Mesendoderm (in vitro differentiated cells): Measurements from ENCODE around the gene IL25.

ENCODE experiments used
- DNase-seq: peaks from one replicate; pipeline ENCODE4 v3.0.0; 2013
- H2AK5ac ChIP-seq: 2 replicates; pipeline ENCODE4 v1.6.1; 2013; ENCODE audit warnings: low read length, inconsistent platforms
- H2BK120ac ChIP-seq: 2 replicates; pipeline ENCODE4 v1.6.1; 2013; ENCODE audit warnings: low read depth, mild to moderate bottlenecking, low read length, moderate library complexity, mixed read lengths
- H2BK15ac ChIP-seq: replicated peaks from 2 replicates; pipeline ENCODE4 v1.6.1; 2013; ENCODE audit warnings: low read depth, mild to moderate bottlenecking, moderate library complexity
- H2BK5ac ChIP-seq: 2 replicates; pipeline ENCODE4 v1.6.1; 2013; ENCODE audit warnings: low read length, inconsistent platforms
- H3K18ac ChIP-seq: 2 replicates; pipeline ENCODE4 v1.6.1; 2013; ENCODE audit warnings: mild to moderate bottlenecking, low read length, mixed read lengths
- H3K23ac ChIP-seq: one replicate; pipeline ENCODE4 v1.6.1; 2013; ENCODE audit warnings: low read length
- H3K27ac ChIP-seq: 2 replicates; pipeline ENCODE4 v1.5.1; 2013; ENCODE audit warnings: low read depth, mild to moderate bottlenecking, inconsistent platforms, low read length, moderate library complexity
- H3K27me3 ChIP-seq: 2 replicates; pipeline ENCODE4 v1.6.1; 2013; ENCODE audit warnings: low read length, control low read depth, mild to moderate bottlenecking, inconsistent platforms; ENCODE audit not compliant: insufficient read depth, poor library complexity
- H3K36me3 ChIP-seq: 2 replicates; pipeline ENCODE4 v1.6.1; 2013; ENCODE audit warnings: low read length, inconsistent platforms; ENCODE audit not compliant: control insufficient read depth, insufficient read depth
- H3K4ac ChIP-seq: one replicate; pipeline ENCODE4 v1.6.1; 2013; ENCODE audit warnings: low read depth, mild to moderate bottlenecking, low read length, moderate library complexity
- H3K4me1 ChIP-seq: 2 replicates; pipeline ENCODE4 v1.6.1; 2013; ENCODE audit warnings: low read depth, low read length, inconsistent platforms; ENCODE audit not compliant: control insufficient read depth
- H3K4me2 ChIP-seq: 2 replicates; pipeline ENCODE4 v1.6.1; 2013; ENCODE audit warnings: low read length
- H3K4me3 ChIP-seq: 2 replicates; pipeline ENCODE4 v1.5.1; 2013; ENCODE audit warnings: mild to moderate bottlenecking, low read length
- H3K56ac ChIP-seq: one replicate; pipeline ENCODE4 v1.6.1; 2013; ENCODE audit warnings: low read length
- H3K79me1 ChIP-seq: 2 replicates; pipeline ENCODE4 v1.6.1; 2013; ENCODE audit warnings: low read length, inconsistent platforms
- H3K79me2 ChIP-seq: 2 replicates; pipeline ENCODE4 v1.6.1; 2013; ENCODE audit warnings: mild to moderate bottlenecking, low read length; ENCODE audit not compliant: control insufficient read depth, insufficient read depth
- H3K9ac ChIP-seq: 2 replicates; pipeline ENCODE4 v1.6.1; 2013; ENCODE audit warnings: low read length, inconsistent platforms
- H4K5ac ChIP-seq: one replicate; pipeline ENCODE4 v1.6.1; 2013; ENCODE audit warnings: low read length
- H4K8ac ChIP-seq: one replicate; pipeline ENCODE4 v1.6.1; 2013; ENCODE audit warnings: low read depth, mild to moderate bottlenecking, control low read depth, low read length, moderate library complexity
- WGBS: extraction: QIAGEN DNeasy Blood & Tissue Kit; methylation state at CpG from one replicate; pipeline ENCODE4 v1.1.7; 2013; ENCODE audit warnings: low lambda C conversion rate, missing lambda C conversion rate; ENCODE audit not compliant: insufficient coverage; ENCODE audit errors: extremely low coverage; 5-methylcytosine and 5-hydroxymethylcytosine counted together

Gene IL25

DNA sequence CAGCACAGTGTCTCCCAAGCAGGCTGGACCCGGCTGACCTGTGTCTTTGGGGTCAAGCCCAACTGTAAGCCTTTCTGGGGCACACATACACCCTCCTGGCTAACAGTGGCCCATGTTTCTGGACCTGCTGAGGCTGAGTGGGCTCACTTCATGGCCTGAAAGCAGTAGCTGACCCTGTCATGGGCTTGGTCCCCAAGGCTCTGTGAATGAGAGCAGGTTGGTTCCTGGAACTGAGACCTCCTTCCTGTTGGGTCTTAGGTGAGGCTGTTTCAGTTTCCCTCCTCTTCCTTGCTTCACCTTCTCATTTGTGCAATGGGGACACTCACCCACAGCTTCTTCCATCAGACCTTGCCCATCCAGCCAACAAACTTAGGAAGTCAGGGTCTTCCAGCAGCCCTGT, 744 bp upstream of the IL25 start:
- Histone ChIP-seq H3K4me2 (no peak overlapping the region), H3K23ac (no peak overlapping the region), H3K79me1 (no peaks in the 10 kb centered on the region), H2BK5ac (no peak overlapping the region), H3K27ac (no peak overlapping the region), H3K4me1 (peaks cover 4% of the 10 kb centered on the region), H3K9ac (no peak overlapping the region), H4K8ac (no peak overlapping the region), H2BK15ac (no peak overlapping the region), H2AK5ac (no peak overlapping the region), H2BK120ac (no peak overlapping the region), H3K56ac (no peak overlapping the region), H3K4me3 (no peak overlapping the region), H3K27me3 (no peaks in the 10 kb centered on the region), H3K4ac (no peak overlapping the region), H3K79me2 (no peaks in the 10 kb centered on the region), H3K18ac (no peak overlapping the region), H3K36me3 (no peaks in the 10 kb centered on the region), H4K5ac (no peak overlapping the region)
- no CpG with 5 or more reads among the region's 1 CpG for WGBS
- no peak for DNase-seq

GRCh38 chr14:23373041-23373440, 432 bp downstream of the IL25 start:
- no peak overlapping the region for H3K27ac ChIP-seq
- H3K4me2 ChIP-seq = no peak overlapping the region
- H3K27me3 ChIP-seq = no peaks in the 10 kb centered on the region
- no peak overlapping the region for H3K9ac ChIP-seq
- no peak overlapping the region for H3K23ac ChIP-seq
- no peak overlapping the region for H2BK5ac ChIP-seq
- no peak overlapping the region for H3K4ac ChIP-seq
- peaks cover 3% of the 10 kb centered on the region for H3K4me1 ChIP-seq
- WGBS = no CpG with 5 or more reads among the region's 3 CpGs
- no peak overlapping the region for H4K8ac ChIP-seq
- no peak overlapping the region for H2BK15ac ChIP-seq
- no peak overlapping the region for H3K4me3 ChIP-seq
- no peak for DNase-seq
- H3K36me3 ChIP-seq = no peaks in the 10 kb centered on the region
- H3K79me1 ChIP-seq = no peaks in the 10 kb centered on the region
- H2AK5ac ChIP-seq = no peak overlapping the region
- no peak overlapping the region for H3K18ac ChIP-seq
- no peaks in the 10 kb centered on the region for H3K79me2 ChIP-seq
- H2BK120ac ChIP-seq = no peak overlapping the region
- H3K56ac ChIP-seq = no peak overlapping the region
- H4K5ac ChIP-seq = no peak overlapping the region

DNA sequence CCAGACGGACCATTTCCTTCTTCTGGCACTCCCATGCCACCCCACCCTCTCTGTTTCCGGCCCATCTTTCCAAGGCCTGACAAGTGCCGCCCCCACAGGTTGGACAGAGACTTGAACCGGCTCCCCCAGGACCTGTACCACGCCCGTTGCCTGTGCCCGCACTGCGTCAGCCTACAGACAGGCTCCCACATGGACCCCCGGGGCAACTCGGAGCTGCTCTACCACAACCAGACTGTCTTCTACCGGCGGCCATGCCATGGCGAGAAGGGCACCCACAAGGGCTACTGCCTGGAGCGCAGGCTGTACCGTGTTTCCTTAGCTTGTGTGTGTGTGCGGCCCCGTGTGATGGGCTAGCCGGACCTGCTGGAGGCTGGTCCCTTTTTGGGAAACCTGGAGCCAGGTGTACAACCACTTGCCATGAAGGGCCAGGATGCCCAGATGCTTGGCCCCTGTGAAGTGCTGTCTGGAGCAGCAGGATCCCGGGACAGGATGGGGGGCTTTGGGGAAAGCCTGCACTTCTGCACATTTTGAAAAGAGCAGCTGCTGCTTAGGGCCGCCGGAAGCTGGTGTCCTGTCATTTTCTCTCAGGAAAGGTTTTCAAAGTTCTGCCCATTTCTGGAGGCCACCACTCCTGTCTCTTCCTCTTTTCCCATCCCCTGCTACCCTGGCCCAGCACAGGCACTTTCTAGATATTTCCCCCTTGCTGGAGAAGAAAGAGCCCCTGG, 3.1 kb downstream of the IL25 start:
- Histone ChIP-seq H3K27ac (no peak overlapping the region), H3K27me3 (no peaks in the 10 kb centered on the region), H3K23ac (no peak overlapping the region), H3K79me1 (no peaks in the 10 kb centered on the region), H3K36me3 (no peaks in the 10 kb centered on the region), H3K18ac (no peak overlapping the region), H3K79me2 (no peaks in the 10 kb centered on the region), H3K4me1 (peaks cover 3% of the 10 kb centered on the region), H4K5ac (no peak overlapping the region), H3K56ac (no peak overlapping the region), H2AK5ac (no peak overlapping the region), H3K9ac (no peak overlapping the region), H2BK5ac (no peak overlapping the region), H2BK15ac (no peak overlapping the region), H3K4ac (no peak overlapping the region), H3K4me2 (no peak overlapping the region), H3K4me3 (no peak overlapping the region), H2BK120ac (no peak overlapping the region), H4K8ac (no peak overlapping the region)
- no CpG with 5 or more reads among the region's 21 CpGs for WGBS
- DNase-seq = no peak

- Histone ChIP-seq H4K5ac (no peak within 1 kb of the TSS), H3K4me2 (peak within 1 kb of the TSS; percentile 40), H3K4me3 (no peak within 1 kb of the TSS), H3K4ac (no peak within 1 kb of the TSS), H3K27me3 (no peaks in the 10 kb centered on the region), H4K8ac (no peak within 1 kb of the TSS), H3K36me3 (no peaks in the 10 kb centered on the region), H3K56ac (peak within 1 kb of the TSS; percentile 83), H2BK120ac (no peak within 1 kb of the TSS), H3K27ac (no peak within 1 kb of the TSS), H3K9ac (peak within 1 kb of the TSS; percentile 66), H3K79me1 (no peaks in the 10 kb centered on the region), H2BK5ac (no peak within 1 kb of the TSS), H3K4me1 (peaks cover 3% of the 10 kb centered on the region), H3K23ac (no peak within 1 kb of the TSS), H2BK15ac (no peak within 1 kb of the TSS), H3K18ac (no peak within 1 kb of the TSS), H2AK5ac (no peak within 1 kb of the TSS), H3K79me2 (no peaks in the 10 kb centered on the region)
- WGBS = no CpG with 5 or more reads among the region's 13 CpGs
- DNase-seq = peak; percentile 76
Observed at GRCh38 chr14:23376482-23377197, 4.0 kb downstream of the IL25 start, which contains the start of gene CMTM5. CMTM5 (plus strand) TSS chr14:23377046; CDS start chr14:23377252, 206 bp downstream.

GRCh38 chr14:23377198-23377550, 4.6 kb downstream of the IL25 start:
- H3K4me1 ChIP-seq = peaks cover 3% of the 10 kb centered on the region
- WGBS = no CpG with 5 or more reads among the region's 11 CpGs
- H3K27me3 ChIP-seq = no peaks in the 10 kb centered on the region
- no peak overlapping the region for H4K8ac ChIP-seq
- DNase-seq = no peak
- H3K4me3 ChIP-seq = no peak overlapping the region
- no peaks in the 10 kb centered on the region for H3K79me1 ChIP-seq
- no peak overlapping the region for H3K27ac ChIP-seq
- H3K56ac ChIP-seq = no peak overlapping the region
- H3K79me2 ChIP-seq = no peaks in the 10 kb centered on the region
- no peak overlapping the region for H2BK15ac ChIP-seq
- H3K4me2 ChIP-seq = no peak overlapping the region
- H3K23ac ChIP-seq = no peak overlapping the region
- H2BK120ac ChIP-seq = no peak overlapping the region
- H3K4ac ChIP-seq = no peak overlapping the region
- H2BK5ac ChIP-seq = no peak overlapping the region
- H3K9ac ChIP-seq = no peak overlapping the region
- H4K5ac ChIP-seq = no peak overlapping the region
- H3K18ac ChIP-seq = no peak overlapping the region
- no peaks in the 10 kb centered on the region for H3K36me3 ChIP-seq
- H2AK5ac ChIP-seq = no peak overlapping the region
